GM11168 (cell line): ENCODE data around the gene PEMT.

ENCODE experiments used
- in situ Hi-C: fragments of 300-500 bp; cut with MboI; formaldehyde crosslinking; loops from one replicate; pipeline ENCODE4 v1.12.0; 2022; ENCODE audit warnings: low sequenced_read_pairs; ENCODE audit not compliant: unreplicated experiment

The PEMT gene

GRCh38 chr17:17518014-17518413, 73.5 kb downstream of the PEMT start:
- in situ Hi-C loops = no loop called here

DNA sequence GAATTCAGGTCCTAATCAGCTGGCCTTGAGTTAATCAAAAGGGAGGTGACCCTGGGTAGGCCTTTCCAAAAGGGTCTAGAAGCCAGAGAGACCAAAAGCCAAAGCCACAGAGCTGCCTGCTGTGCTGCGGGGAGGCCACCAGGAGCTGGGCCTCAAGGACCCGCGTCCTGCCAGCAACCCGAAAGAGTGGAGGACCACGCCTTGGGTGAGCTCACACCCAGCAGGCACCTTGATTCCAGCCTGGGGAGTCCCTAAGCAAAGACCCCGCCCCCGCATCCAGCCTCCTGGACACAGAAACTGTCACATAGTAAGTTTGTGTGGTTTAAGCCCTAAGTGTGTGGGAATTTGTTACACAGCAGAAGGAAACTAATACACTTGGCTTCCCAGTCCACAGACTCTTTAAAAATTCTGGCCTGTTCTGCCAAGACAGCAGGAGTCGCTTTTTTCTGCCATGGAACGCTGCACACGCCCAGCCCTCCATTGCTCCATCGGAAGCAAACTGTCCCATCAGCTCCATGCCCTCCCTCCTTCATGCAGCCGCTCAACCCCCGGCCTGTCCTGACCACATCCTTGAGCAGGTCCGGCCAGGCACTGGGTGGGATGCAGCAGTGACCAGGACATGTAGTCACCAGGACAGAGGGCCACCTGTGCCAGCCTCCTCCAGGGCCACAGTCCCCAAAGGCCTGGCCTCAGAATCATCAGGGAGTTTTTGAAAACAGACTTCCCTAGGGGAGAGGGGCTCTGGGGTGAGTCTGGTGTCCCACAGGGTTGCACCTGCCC, 74.4 kb downstream of the PEMT start:
- in situ Hi-C loops = no loop called here

DNA sequence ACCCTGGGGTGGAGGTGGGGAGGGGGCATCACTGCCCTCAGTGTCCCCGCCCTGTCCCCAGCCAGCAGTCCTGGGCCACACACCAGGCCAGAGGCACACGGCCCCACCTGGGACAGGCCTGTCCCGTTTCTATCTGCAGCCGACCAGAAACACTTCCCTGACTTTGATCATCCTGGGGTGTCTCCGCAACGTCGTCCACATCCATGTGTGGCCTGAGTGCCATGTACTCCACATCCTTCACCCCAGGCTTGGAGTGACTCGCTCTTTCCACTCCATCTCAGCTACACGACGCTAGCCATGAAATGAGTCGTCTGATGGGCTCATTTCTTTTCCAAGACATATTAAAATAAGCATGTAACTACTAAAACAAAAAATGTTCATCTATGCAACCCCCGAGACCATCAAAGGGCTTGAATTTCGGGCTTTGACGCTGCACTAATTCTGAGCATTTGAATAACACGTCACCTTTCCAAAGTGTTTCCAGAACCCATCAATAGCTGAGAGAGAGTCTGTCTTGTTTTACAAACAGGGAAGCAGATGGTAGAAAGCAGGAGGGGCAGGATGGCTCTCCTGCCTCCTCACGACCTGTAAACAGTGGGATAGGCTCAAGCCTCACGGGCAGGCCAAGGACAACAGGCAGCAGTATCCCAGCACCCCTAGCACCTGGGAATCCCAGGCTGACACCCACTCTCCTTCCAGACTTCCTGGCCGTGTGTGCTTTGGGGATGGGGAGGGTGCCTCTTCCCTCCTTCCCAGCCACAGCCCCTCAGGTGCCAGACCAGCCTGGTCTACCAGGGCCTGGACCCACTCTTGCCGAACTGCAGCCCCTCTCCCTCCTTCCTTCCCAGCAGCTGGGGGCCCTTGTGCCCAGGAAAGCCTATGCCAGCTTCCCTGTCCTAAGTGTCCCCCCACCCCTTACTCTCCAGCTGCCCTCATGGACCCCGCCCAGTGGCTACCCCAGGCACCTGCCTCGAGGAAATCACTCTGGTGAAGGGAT, 75.3 kb downstream of the PEMT start:
- in situ Hi-C loops = no loop called here

GRCh38 chr17:17514993-17515933, 76.2 kb downstream of the PEMT start:
- in situ Hi-C loops = no loop called here

DNA sequence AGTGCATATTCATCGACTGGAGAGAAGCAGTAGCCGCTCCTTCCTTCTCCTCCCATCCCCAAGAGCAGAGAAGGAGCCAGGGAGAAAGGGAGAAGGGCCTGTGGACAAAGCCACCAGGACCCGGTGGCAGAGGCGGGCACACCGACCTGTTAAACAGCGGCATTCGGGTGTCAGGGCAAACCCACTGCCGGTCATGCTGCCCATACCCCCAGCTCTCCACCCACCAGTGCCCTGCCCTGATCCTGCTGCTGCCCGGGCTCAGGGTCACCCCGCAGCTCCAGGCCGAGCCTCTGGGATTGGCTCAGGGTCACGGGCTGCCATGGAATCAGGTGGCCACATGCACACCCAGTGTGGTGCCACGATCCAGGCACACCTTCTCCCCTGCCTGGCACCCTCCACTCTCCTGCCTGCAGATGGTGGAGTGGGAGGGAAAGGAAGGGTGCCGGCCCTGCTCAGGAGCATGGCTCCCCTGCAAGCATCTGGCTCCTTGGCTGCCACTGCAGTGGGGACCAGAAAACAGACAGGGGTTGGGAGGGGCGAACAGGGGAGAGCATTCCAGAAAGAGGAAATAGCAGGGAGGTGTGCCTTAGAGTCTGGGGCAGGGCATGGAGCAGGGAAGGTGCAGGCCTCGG, 77.0 kb downstream of the PEMT start:
- in situ Hi-C loops = no loop called here

DNA sequence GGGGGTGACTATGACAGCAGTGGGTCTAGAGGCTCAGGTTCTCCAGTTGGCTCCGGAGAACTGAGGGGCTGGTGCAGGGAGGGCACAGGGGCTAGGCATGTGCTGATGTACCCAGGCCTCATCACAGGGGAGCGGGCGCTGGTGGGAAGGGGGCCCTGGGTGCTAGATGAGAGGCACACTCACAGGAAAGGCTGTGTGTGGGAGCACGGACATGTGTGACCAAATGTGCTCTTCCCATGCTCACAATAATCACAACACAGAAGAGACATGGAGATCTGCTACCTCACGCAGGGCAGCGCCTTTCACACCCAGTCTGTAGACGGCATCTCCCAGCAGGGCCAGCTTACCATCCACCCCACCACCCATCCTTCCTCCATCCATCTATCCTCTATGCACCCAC, 77.9 kb downstream of the PEMT start:
- in situ Hi-C loops = no loop called here

DNA sequence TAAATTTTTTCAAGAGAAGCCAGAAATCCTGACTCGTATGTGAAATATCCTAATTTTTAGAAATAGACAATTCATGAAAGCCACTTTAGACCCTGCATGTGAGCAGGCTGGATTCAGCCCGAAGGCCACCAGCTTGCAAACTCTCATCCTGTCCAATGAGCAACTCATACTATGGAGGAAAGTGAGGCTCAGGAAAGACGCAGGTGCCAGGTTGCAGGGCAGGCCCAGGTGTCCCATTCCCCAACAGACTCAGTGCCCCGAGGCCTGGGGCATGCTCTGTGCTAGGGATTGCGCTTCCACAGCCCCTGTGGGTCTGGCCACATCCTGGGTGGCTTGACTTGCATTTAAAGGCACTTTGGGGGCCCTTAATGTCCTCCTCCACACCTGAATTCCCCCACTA, 78.6 kb downstream of the PEMT start:
- in situ Hi-C loops = no loop called here

DNA sequence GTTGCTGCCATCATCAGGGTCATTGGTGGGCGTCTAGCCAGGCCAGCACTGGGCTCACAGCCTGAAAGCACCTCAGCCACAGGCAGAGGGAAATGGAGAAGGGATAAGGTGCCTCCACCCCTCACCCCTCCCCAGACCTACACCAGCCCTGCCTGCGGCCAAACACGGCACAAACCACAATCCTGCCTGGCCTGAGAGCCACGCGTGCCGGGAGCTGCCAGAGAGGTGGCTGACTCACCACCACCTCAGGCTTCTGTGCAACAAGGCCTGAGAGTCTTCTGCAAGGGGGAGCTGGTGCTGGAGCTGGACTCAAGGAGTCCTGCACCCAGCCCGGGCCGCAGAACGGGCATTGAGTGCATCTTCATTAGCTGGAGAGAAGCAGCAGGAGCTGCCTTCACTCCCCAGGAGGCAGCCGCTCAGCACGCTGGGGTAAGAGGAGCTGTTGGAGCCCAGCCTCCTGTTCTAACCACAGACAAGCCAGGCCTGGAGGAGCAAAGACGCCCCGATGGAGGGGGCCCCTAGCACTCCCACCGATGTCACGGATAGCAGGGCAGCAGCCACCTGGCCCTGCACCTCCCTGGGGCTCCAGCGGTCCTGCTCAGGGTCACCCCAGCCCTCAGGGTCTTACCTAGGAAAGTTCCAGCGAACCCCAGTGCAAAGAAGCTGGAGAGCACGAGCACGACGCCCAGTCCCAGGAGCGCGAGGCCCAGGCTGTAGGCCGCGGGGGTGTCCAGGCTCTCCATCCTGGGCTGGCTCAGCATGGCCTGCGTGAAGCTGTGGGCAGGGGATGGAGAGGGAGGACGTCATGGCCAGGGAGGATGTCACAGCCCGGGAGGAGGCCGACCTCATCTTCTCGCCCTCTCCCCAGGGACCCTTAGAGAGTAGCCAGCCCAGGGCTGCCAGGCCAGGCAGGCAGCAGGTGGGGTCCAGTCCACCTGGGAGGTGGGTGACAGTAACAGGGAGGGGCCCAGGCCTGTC, 79.3 kb downstream of the PEMT start:
- in situ Hi-C loops = no loop called here

GRCh38 chr17:17511293-17511741, 80.2 kb downstream of the PEMT start:
- in situ Hi-C loops = no loop called here

- in situ Hi-C loops = no loop called here
Observed at GRCh38 chr17:17510456-17511292, 80.8 kb downstream of the PEMT start.

- in situ Hi-C loops = no loop called here
Observed at GRCh38 chr17:17509601-17510425, 81.7 kb downstream of the PEMT start.

- in situ Hi-C loops = no loop called here
Observed at GRCh38 chr17:17508646-17509591, 82.6 kb downstream of the PEMT start.

GRCh38 chr17:17508019-17508535, 83.4 kb downstream of the PEMT start:
- in situ Hi-C loops = no loop called here

DNA sequence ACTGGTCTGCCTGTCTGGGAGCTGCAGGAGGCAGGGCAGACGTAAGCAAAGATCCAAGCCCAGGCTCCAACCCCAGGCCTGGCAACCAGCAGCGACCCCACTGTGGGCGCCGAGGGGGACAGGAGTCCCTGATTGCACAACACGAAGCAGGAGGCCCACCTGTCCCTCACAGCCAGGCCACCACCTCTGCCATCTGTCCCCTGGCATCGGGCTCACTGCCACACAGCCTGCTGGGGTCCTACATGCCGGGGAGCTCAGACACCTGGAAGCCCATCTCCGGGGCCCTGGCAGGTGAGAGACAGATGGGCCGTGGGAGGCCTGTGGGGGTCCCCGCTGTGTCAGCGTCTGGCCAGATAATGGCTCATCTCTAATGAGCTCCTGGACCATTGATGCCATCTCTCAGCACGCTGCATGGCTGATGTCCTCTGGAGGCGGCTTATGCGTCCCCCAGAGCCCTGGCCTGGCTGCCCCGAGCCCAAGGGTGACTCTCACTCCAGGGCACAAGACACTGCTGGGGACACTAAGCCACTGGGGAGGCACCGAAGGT, 84.0 kb downstream of the PEMT start:
- in situ Hi-C loops = no loop called here

DNA sequence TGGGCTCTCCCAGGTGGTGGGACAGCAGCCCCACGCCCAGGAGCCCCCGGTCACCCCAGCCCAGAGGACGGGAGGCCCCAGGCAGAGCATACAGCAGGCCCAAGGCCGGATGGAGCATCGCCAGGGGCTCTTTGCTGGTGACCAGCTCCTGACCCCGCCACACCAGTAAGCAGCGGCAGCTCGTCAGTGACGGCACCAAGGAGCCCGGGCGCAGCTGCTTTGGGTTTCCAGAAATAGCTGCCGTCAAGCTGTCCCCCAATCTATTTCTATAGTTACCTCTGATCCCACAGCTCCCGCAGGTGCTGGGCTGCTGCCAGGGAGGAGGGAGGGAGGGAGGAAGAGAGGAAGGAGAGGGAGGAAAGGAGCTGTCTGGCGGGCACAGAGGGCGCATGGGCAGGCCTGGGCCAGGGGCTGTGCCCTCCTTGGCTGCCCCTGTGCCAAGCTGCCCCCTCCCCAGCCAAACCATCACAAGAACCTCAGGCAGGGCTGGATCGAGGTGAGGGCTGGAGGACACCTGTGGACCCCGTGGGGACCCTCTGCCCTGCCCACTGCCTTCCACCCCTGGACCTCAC, 84.5 kb downstream of the PEMT start:
- in situ Hi-C loops = no loop called here
